Esophagus squamous epithelium (tissue), 5 donors: Measurements from ENCODE around the gene ZFY. TPM values are rescaled to one million over a fixed set of nuclear protein-coding genes. Genes with fewer than 3 reads are reported as not detected.

Source experiments
- DNase-seq: peaks from one replicate; lab custom pipeline; 2025; lab: John Stamatoyannopoulos, UW
- H3K27ac ChIP-seq, 4 donors: fragments of 200-600 bp; sonication (generic); one replicate each; pipeline ENCODE4 v1.5.1; 2016 to 2019; ENCODE audit warnings: mild to moderate bottlenecking in 1 of 4
- H3K27me3 ChIP-seq, 4 donors: fragments of 200-600 bp; sonication (generic); 1 replicate in 3 of 4; 2 replicates in 1 of 4; pipeline versions ENCODE4 v1.5.1 to v1.6.0; 2017 to 2021; ENCODE audit warnings: antibody characterized with exemption in 1 of 4
- H3K36me3 ChIP-seq, 3 donors: fragments of 200-600 bp; sonication (generic); one replicate each; pipeline ENCODE4 v1.5.1; 2016 to 2019
- H3K4me1 ChIP-seq, 3 donors: fragments of 200-600 bp; sonication (generic); one replicate each; pipeline ENCODE4 v1.5.1; 2017 to 2019
- H3K4me3 ChIP-seq, 4 donors: fragments of 200-600 bp; sonication (generic); 1 replicate in 3 of 4; 2 replicates in 1 of 4; pipeline ENCODE4 v1.5.1; 2016 to 2019; ENCODE audit warnings: mild to moderate bottlenecking in 2 of 4, moderate library complexity in 1 of 4
- H3K9me3 ChIP-seq, 3 donors: fragments of 200-600 bp; sonication (generic); one replicate each; pipeline ENCODE4 v1.5.1; 2016 to 2019
- POLR2A ChIP-seq, 4 donors: fragments of 450-650 bp; IDR thresholded peaks; one replicate each; pipeline ENCODE4 v1.6.1; 2017; ENCODE audit warnings: antibody characterized with exemption in 4 of 4, mild to moderate bottlenecking in 4 of 4, moderate library complexity in 3 of 4
- WGBS, 2 donors: methylation state at CpG; one replicate each; pipeline ENCODE4 v1.1.5; 2018; 5-methylcytosine and 5-hydroxymethylcytosine counted together
- intact Hi-C: fragments of 100-400 bp; cut with DNase I; formaldehyde crosslinking; loops from one replicate; pipeline ENCODE4 v1.15.0; 2022
- total RNA-seq, 4 donors: library from RNA; depleted of rRNA; stranded (reverse); fragments of >200 nt; gene quantifications; one replicate each; pipeline ENCODE4 v1.1.0, GENCODE V29; 2016
- TF ChIP-seq, protein P1 (sequence below), 6 experiments: fragments of 450-650 bp in 4 of 6; fragments of 200-600 bp in 2 of 6; sonication (generic) in 2 of 6; IDR thresholded peaks; one replicate each; pipeline ENCODE4 v1.5.1; 2016 to 2019; ENCODE audit warnings: antibody characterized with exemption in 6 of 6, mild to moderate bottlenecking in 4 of 6, moderate library complexity in 4 of 6
- donor health status: DM: yes; HTN: yes; CAD: no.

ZFY gene
- total RNA-seq, 4 donors from 2014 or later: 8.4 to 19.1 TPM; not detected in 2

DNA sequence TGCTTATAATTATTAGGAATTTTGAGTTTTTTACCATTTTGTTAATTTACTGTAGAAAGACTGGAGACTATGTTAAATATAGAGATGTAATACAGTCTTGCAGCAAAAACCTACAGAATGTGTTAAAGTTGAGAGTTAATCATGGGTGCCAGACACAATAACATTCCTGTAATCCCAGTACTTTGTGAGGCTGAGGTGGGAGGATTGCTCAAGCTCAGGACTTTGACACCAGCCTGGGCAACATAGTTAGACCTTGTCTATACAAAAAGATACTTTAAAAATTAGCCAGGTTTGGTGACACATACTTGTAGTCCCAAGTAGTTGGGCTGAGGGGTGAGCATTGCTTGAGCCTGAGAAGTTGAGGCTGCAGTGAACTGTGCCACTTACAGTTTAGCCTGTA, 17.7 kb downstream of the ZFY start:
- intact Hi-C loops: no loop called here
- H3K4me3 ChIP-seq: no peak overlapping the region

DNA sequence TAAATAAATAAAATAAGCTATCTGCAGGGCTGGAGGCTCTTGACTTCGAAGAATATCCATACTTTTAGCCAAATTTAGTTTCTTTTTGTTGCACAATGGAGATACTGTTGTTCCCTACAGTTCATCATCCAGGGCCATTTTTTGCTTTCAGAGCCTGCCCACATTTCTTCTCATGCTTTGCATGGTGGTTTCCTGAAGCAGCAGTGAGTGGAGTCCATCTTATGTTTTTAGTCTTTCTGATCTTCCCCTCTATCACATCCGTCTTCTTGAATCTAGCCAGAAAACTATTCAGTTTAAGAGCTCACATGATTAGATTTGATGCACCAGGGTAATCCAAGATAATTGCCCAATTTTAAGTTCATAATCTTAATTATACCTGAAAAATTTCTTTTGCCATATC, 19.6 kb downstream of the ZFY start:
- H3K9me3 ChIP-seq: no peaks in the 10 kb centered on the region
- DNase-seq: no peak
- H3K4me1 ChIP-seq: peaks cover 0 to 25% (median 0%) of the 10 kb centered on the region in 3 donors
- TF ChIP-seq, protein P1, sequence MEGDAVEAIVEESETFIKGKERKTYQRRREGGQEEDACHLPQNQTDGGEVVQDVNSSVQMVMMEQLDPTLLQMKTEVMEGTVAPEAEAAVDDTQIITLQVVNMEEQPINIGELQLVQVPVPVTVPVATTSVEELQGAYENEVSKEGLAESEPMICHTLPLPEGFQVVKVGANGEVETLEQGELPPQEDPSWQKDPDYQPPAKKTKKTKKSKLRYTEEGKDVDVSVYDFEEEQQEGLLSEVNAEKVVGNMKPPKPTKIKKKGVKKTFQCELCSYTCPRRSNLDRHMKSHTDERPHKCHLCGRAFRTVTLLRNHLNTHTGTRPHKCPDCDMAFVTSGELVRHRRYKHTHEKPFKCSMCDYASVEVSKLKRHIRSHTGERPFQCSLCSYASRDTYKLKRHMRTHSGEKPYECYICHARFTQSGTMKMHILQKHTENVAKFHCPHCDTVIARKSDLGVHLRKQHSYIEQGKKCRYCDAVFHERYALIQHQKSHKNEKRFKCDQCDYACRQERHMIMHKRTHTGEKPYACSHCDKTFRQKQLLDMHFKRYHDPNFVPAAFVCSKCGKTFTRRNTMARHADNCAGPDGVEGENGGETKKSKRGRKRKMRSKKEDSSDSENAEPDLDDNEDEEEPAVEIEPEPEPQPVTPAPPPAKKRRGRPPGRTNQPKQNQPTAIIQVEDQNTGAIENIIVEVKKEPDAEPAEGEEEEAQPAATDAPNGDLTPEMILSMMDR (IDR thresholded peaks at IDR 0.05): no peak
- TF ChIP-seq POLR2A (IDR thresholded peaks at IDR 0.05): no peak
- H3K27me3 ChIP-seq: no peaks in the 10 kb centered on the region
- intact Hi-C loops: no loop called here
- H3K4me3 ChIP-seq: no peak overlapping the region
- WGBS, 2 donors: 96% methylated on average over 2 of the region's 2 CpGs; no CpG with 5 or more reads in 1 of the 2 donors
- peaks cover 0 to 4% (median 0%) of the 10 kb centered on the region in 3 donors for H3K36me3 ChIP-seq
- H3K27ac ChIP-seq: no peak overlapping the region

More for the DNA sequence above, 17.7 kb downstream of the ZFY start:
- H3K36me3 ChIP-seq: no peaks in the 10 kb centered on the region
- H3K27me3 ChIP-seq: no peaks in the 10 kb centered on the region
- TF ChIP-seq, protein P1 (IDR thresholded peaks at IDR 0.05): no peak
- TF ChIP-seq POLR2A (IDR thresholded peaks at IDR 0.05): no peak
- peaks cover 0 to 25% (median 0%) of the 10 kb centered on the region in 3 donors for H3K4me1 ChIP-seq
- no peaks in the 10 kb centered on the region for H3K9me3 ChIP-seq
- H3K27ac ChIP-seq: no peak overlapping the region
- DNase-seq: no peak

DNA sequence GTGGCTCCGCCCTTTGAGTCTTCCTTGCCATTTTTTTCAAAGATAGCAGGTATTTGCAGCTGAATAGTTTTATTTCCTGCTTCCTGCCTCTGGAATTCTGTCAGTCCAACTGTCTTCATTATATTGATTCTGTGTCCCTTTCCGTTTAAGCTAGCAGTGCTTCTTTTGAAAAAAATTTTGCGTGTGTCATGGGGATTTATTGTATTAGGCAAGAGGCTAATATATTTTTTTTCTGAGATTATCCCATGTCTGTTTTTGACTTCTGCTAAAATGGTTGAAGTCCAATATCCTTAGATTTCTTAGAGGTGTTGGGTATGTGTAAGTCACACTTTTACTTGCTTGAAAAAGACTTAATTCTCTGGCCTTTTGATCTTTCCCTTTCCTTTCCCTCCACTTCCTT, 20.4 kb downstream of the ZFY start:
- H3K27me3 ChIP-seq: no peaks in the 10 kb centered on the region
- H3K36me3 ChIP-seq: peaks cover 0 to 4% (median 0%) of the 10 kb centered on the region in 3 donors
- peaks cover 0 to 24% (median 0%) of the 10 kb centered on the region in 3 donors for H3K4me1 ChIP-seq
- no peaks in the 10 kb centered on the region for H3K9me3 ChIP-seq
- intact Hi-C loops: no loop called here
- H3K27ac ChIP-seq: no peak overlapping the region
- TF ChIP-seq, protein P1 (IDR thresholded peaks at IDR 0.05): no peak
- TF ChIP-seq POLR2A (IDR thresholded peaks at IDR 0.05): no peak
- no peak for DNase-seq
- WGBS, 2 donors: 67% methylated on average over 3 of the region's 3 CpGs; no CpG with 5 or more reads in 1 of the 2 donors
- no peak overlapping the region for H3K4me3 ChIP-seq

DNA sequence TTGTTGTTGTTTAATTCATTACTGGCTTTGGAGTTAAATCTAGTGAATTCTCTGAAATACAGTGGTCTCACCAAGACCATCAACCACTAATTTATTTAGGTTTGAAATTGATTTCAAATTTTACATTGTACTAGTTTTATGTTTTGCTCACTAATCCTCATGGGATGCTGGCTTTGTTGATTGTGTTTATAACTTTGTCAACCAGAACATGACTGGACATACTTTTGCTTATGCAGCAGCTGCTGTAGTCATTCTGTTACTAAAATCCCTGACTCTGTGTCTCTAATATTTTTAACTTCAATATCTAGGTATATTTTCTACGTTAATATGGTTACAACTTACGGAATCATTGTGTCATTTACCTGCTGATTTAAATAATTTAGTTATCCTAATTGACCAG, 26.9 kb downstream of the ZFY start:
- no peaks in the 10 kb centered on the region for H3K27me3 ChIP-seq
- intact Hi-C loops: no loop called here
- WGBS, 2 donors: 95% methylated on average over 2 of the region's 2 CpGs; no CpG with 5 or more reads in 1 of the 2 donors
- TF ChIP-seq, protein P1 (IDR thresholded peaks at IDR 0.05): no peak
- no peak for TF ChIP-seq POLR2A (IDR thresholded peaks at IDR 0.05)
- H3K4me3 ChIP-seq: no peak overlapping the region
- no peak for DNase-seq
- no peaks in the 10 kb centered on the region for H3K4me1 ChIP-seq
- no peak overlapping the region for H3K27ac ChIP-seq
- peaks cover 0 to 12% (median 0%) of the 10 kb centered on the region in 3 donors for H3K36me3 ChIP-seq
- H3K9me3 ChIP-seq: no peaks in the 10 kb centered on the region

DNA sequence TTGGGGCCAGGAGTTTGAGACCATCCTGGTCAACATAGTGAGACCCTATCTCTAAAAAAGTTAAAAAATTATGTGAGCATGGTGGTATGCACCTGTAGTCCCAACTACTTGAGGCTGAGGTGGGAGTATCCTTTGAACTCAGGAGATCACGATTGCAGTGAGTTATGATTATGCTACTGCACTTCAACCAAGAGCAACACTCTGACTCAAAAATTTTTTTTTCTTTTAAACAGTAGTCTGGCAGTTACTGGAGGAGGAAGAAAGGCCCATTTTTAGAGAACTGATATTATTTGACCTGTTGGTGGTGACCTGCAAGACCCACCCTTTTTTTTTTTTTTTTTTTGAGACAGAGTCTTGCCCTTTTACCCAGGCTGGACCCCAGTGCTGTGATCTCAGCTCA, 29.6 kb downstream of the ZFY start:
- Histone ChIP-seq H3K4me3 (no peak overlapping the region), H3K4me1 (peaks cover 0 to under 1% (median 0%) of the 10 kb centered on the region in 3 donors), H3K27ac (no peak overlapping the region), H3K27me3 (no peaks in the 10 kb centered on the region), H3K9me3 (no peaks in the 10 kb centered on the region), H3K36me3 (peaks cover 0 to 8% (median 0%) of the 10 kb centered on the region in 3 donors)
- intact Hi-C loops: no loop called here
- TF ChIP-seq, protein P1 (IDR thresholded peaks at IDR 0.05): no peak
- TF ChIP-seq POLR2A (IDR thresholded peaks at IDR 0.05): no peak
- WGBS, 2 donors: 43% methylated on average over 1 of the region's 1 CpG; no CpG with 5 or more reads in 1 of the 2 donors
- DNase-seq: no peak
